Motor neuron (in vitro differentiated cells): ENCODE measurements around the gene FOXK1. TPM values are rescaled to one million over a fixed set of nuclear protein-coding genes. Genes with fewer than 3 reads are reported as not detected.

Source experiments
- ATAC-seq, 8 experiments: fragments of 200-7000 bp; cut with Tn5 transposase; replicated peaks in 6 of 8; 2 replicates each; pipeline ENCODE4 v1.8.0; 2021; ENCODE audit warnings: mild to moderate bottlenecking in 8 of 8, moderate library complexity in 8 of 8
- H3K27ac ChIP-seq, 2 donors: fragments of 250-450 bp; sonication (Bioruptor Pico); 2 replicates each; pipeline ENCODE4 v1.9.0; 2021; ENCODE audit warnings: antibody characterized with exemption in 2 of 2, mild to moderate bottlenecking in 2 of 2, moderate library complexity in 1 of 2
- H3K4me1 ChIP-seq, 2 donors: fragments of 250-450 bp; sonication (Bioruptor Pico); replicated peaks in 1 of 2; 2 replicates each; pipeline ENCODE4 v1.6.1; 2021; ENCODE audit warnings: antibody characterized with exemption in 2 of 2, mild to moderate bottlenecking in 2 of 2, moderate library complexity in 1 of 2
- H3K4me3 ChIP-seq, 5 donors: fragments of 250-450 bp; sonication (Bioruptor Pico); 2 replicates each; pipeline ENCODE4 v1.9.0; 2021; ENCODE audit warnings: antibody characterized with exemption in 5 of 5, mild to moderate bottlenecking in 5 of 5, moderate library complexity in 4 of 5
- WGBS, 10 experiments: fragments of 450-650 bp; shearing (Covaris generic); methylation state at CpG; one replicate each; pipeline ENCODE4 v1.0.0; 2022; 5-methylcytosine and 5-hydroxymethylcytosine counted together
- in situ Hi-C, 9 experiments: fragments of 400-800 bp; cut with MboI; loops; one replicate each; pipeline ENCODE4 v1.15.0; 2021; ENCODE audit warnings: low sequenced_read_pairs in 9 of 9, low pct_unique_long_range_greater_than_20kb in 2 of 9; ENCODE audit not compliant: unreplicated experiment in 9 of 9
- total RNA-seq, 8 experiments: library from RNA; unstranded; fragments of 300-600 nt; gene quantifications; 2 replicates each; pipeline versions ENCODE4 v1.2.3 to v1.2.4, GENCODE V29; 2022

FOXK1 gene
- total RNA-seq, 8 experiments from 2014 or later = 14.8 to 61.7 (median 24.5) TPM

GRCh38 chr7:4653771-4654170 lies 28.3 kb upstream of the FOXK1 start:
- 30 to 100% (median 93%) methylated on average over 1 to 5 of the region's 5 CpGs; no CpG with 5 or more reads in 1 of the 10 experiments for WGBS, 10 experiments
- no peak overlapping the region for H3K27ac ChIP-seq
- ATAC-seq = no peak
- peaks cover 32 to 35% of the 10 kb centered on the region in 2 donors for H3K4me1 ChIP-seq
- in situ Hi-C loops = no loop called here
- no peak overlapping the region for H3K4me3 ChIP-seq

GRCh38 chr7:4655311-4655710 lies 26.8 kb upstream of the FOXK1 start:
- no peak overlapping the region for H3K4me3 ChIP-seq
- in situ Hi-C loops = no loop called here
- peaks cover 23 to 27% of the 10 kb centered on the region in 2 donors for H3K4me1 ChIP-seq
- WGBS, 10 experiments = 80 to 100% (median 88%) methylated on average over 1 to 2 of the region's 2 CpGs; no CpG with 5 or more reads in 5 of the 10 experiments
- no peak overlapping the region for H3K27ac ChIP-seq
- ATAC-seq = no peak

- no peak overlapping the region for H3K27ac ChIP-seq
- in situ Hi-C loops = no loop called here
- H3K4me1 ChIP-seq = peaks cover 19 to 21% of the 10 kb centered on the region in 2 donors
- WGBS, 10 experiments = 14 to 100% (median 30%) methylated on average over 1 to 4 of the region's 4 CpGs; no CpG with 5 or more reads in 1 of the 10 experiments
- no peak overlapping the region for H3K4me3 ChIP-seq
- ATAC-seq = peak in 5 of 8 experiments; percentile 53 to 76 (median 59)
These were observed 26.2 kb upstream of the FOXK1 start for GRCh38 chr7:4655896-4656295.

GRCh38 chr7:4657640-4658417 lies 24.3 kb upstream of the FOXK1 start:
- Histone ChIP-seq H3K27ac (no peak overlapping the region), H3K4me1 (peaks cover 10 to 15% of the 10 kb centered on the region in 2 donors), H3K4me3 (no peak overlapping the region)
- WGBS, 10 experiments = 56 to 95% (median 86%) methylated on average over 2 to 4 of the region's 4 CpGs; no CpG with 5 or more reads in 2 of the 10 experiments
- ATAC-seq = no peak
- in situ Hi-C loops = no loop called here

- H3K4me3 ChIP-seq = no peak overlapping the region
- in situ Hi-C loops = no loop called here
- H3K4me1 ChIP-seq = peaks cover 10 to 15% of the 10 kb centered on the region in 2 donors
- H3K27ac ChIP-seq = no peak overlapping the region
- peak in 1 of 8 experiments; percentile 18 for ATAC-seq
- 67 to 100% (median 86%) methylated on average over 1 to 2 of the region's 2 CpGs; no CpG with 5 or more reads in 3 of the 10 experiments for WGBS, 10 experiments
These were observed 22.4 kb upstream of the FOXK1 start for GRCh38 chr7:4659551-4660286.

GRCh38 chr7:4661871-4662270 lies 20.2 kb upstream of the FOXK1 start:
- H3K4me1 ChIP-seq = peaks cover 0 to 5% of the 10 kb centered on the region in 2 donors
- 18 to 94% (median 60%) methylated on average over 1 to 8 of the region's 8 CpGs; no CpG with 5 or more reads in 2 of the 10 experiments for WGBS, 10 experiments
- no peak overlapping the region for H3K27ac ChIP-seq
- no peak overlapping the region for H3K4me3 ChIP-seq
- in situ Hi-C loops = no loop called here
- ATAC-seq = peak in 2 of 8 experiments; percentile 20 to 70

GRCh38 chr7:4663239-4664018 lies 18.7 kb upstream of the FOXK1 start:
- Histone ChIP-seq H3K27ac (no peak overlapping the region), H3K4me3 (no peak overlapping the region), H3K4me1 (peaks cover 0 to 14% of the 10 kb centered on the region in 2 donors)
- ATAC-seq = peak in 3 of 8 experiments; percentile 49 to 65 (median 60)
- 47 to 93% (median 73%) methylated on average over 3 to 14 of the region's 17 CpGs; no CpG with 5 or more reads in 1 of the 10 experiments for WGBS, 10 experiments
- in situ Hi-C loops = no loop called here

GRCh38 chr7:4665661-4666060 lies 16.4 kb upstream of the FOXK1 start:
- in situ Hi-C loops = no loop called here
- WGBS, 10 experiments = 0 to 100% (median 43%) methylated on average over 1 to 2 of the region's 2 CpGs; no CpG with 5 or more reads in 1 of the 10 experiments
- peak in 6 of 8 experiments; percentile 35 to 77 (median 68) for ATAC-seq
- Histone ChIP-seq H3K27ac (no peak overlapping the region), H3K4me1 (peaks cover 4 to 24% of the 10 kb centered on the region in 2 donors), H3K4me3 (no peak overlapping the region)

GRCh38 chr7:4667776-4668509 lies 14.2 kb upstream of the FOXK1 start:
- H3K27ac ChIP-seq = peak overlapping the region in 1 of 2 donors; percentile 10
- no peak overlapping the region for H3K4me3 ChIP-seq
- 54 to 100% (median 83%) methylated on average over 2 to 17 of the region's 19 CpGs; no CpG with 5 or more reads in 1 of the 10 experiments for WGBS, 10 experiments

GRCh38 chr7:4668510-4668847 lies 13.6 kb upstream of the FOXK1 start:
- in situ Hi-C loops = no loop called here
- no peak overlapping the region for H3K4me3 ChIP-seq
- no peak overlapping the region for H3K27ac ChIP-seq
- peak in 1 of 8 experiments; percentile 22 for ATAC-seq
- H3K4me1 ChIP-seq = peaks cover 4 to 19% of the 10 kb centered on the region in 2 donors
- WGBS, 10 experiments = 80 to 100% (median 100%) methylated on average over 1 to 3 of the region's 3 CpGs; no CpG with 5 or more reads in 5 of the 10 experiments

More at GRCh38 chr7:4667776-4668509, 14.2 kb upstream of the FOXK1 start:
- in situ Hi-C loops = no loop called here
- peak in 5 of 8 experiments; percentile 28 to 72 (median 66) for ATAC-seq
- peaks cover 4 to 19% of the 10 kb centered on the region in 2 donors for H3K4me1 ChIP-seq

- in situ Hi-C loops = no loop called here
- ATAC-seq = no peak
These were observed 11.3 kb upstream of the FOXK1 start for GRCh38 chr7:4670791-4671190.

More at GRCh38 chr7:4670791-4671190, 11.3 kb upstream of the FOXK1 start:
- 60 to 100% (median 89%) methylated on average over 1 to 3 of the region's 4 CpGs; no CpG with 5 or more reads in 3 of the 10 experiments for WGBS, 10 experiments
- Histone ChIP-seq H3K4me3 (no peak overlapping the region), H3K27ac (no peak overlapping the region), H3K4me1 (peaks cover 4 to 19% of the 10 kb centered on the region in 2 donors)
